ENCODE measurements around the gene CPA1.
"Not testable (repeated sequence)": the region's sequence is repeated elsewhere in the genome, so short reads cannot be mapped to it uniquely, and the experiment has no call there.

Gene CPA1

GRCh38 chr7:130374507-130374906, 5.8 kb upstream of the CPA1 start:
- DNase-seq: no peak

GRCh38 chr7:130376461-130376860, 3.8 kb upstream of the CPA1 start:
- DNase-seq: not testable (repeated sequence)

GRCh38 chr7:130377178-130377577, 3.1 kb upstream of the CPA1 start:
- no peak for DNase-seq

GRCh38 chr7:130379019-130379418, 1.3 kb upstream of the CPA1 start:
- no peak for DNase-seq

GRCh38 chr7:130379532-130379920, 768 bp upstream of the CPA1 start:
- no peak for DNase-seq

GRCh38 chr7:130380861-130381455, 664 bp downstream of the CPA1 start:
- DNase-seq: no peak

- no peak for DNase-seq
Measured at GRCh38 chr7:130381468-130382312, 1.4 kb downstream of the CPA1 start.

- no peak for DNase-seq
Measured at GRCh38 chr7:130383187-130383980, 3.1 kb downstream of the CPA1 start.

GRCh38 chr7:130384371-130384801, 4.1 kb downstream of the CPA1 start:
- DNase-seq: no peak

GRCh38 chr7:130384841-130385599, 4.7 kb downstream of the CPA1 start:
- DNase-seq: no peak

GRCh38 chr7:130385600-130386066, 5.3 kb downstream of the CPA1 start:
- DNase-seq: no peak

- DNase-seq: no peak
Measured at GRCh38 chr7:130386876-130387275, 6.6 kb downstream of the CPA1 start.

GRCh38 chr7:130387306-130387627, 7.0 kb downstream of the CPA1 start:
- DNase-seq: no peak

- no peak for DNase-seq
Measured at GRCh38 chr7:130387628-130388403, 7.5 kb downstream of the CPA1 start.

- no peak for DNase-seq
Measured at GRCh38 chr7:130388671-130389070, 8.4 kb downstream of the CPA1 start.

- DNase-seq: no peak
Measured at GRCh38 chr7:130390486-130390885, 10.2 kb downstream of the CPA1 start.

- peak; percentile 73 for DNase-seq
Measured at GRCh38 chr7:130393101-130393561, 12.8 kb downstream of the CPA1 start.

GRCh38 chr7:130393841-130394411, 13.6 kb downstream of the CPA1 start:
- peak; percentile 77 for DNase-seq

- DNase-seq: peak; percentile 47
Measured at GRCh38 chr7:130394421-130395195, 14.3 kb downstream of the CPA1 start.

- DNase-seq: no peak
Measured at GRCh38 chr7:130395421-130395820, 15.1 kb downstream of the CPA1 start.

- no peak for DNase-seq
Measured at GRCh38 chr7:130396109-130396508, 15.8 kb downstream of the CPA1 start.
